Hepatocyte (in vitro differentiated cells): ENCODE measurements around the gene TEX51. TPM values are rescaled to one million over a fixed set of nuclear protein-coding genes. Genes with fewer than 3 reads are reported as not detected.

Experiments
- DNase-seq: peaks from one replicate; pipeline ENCODE4 v3.0.0-alpha.2; 2016; ENCODE audit warnings: low spot score
- H2AFZ ChIP-seq: fragments of 200-600 bp; sonication (generic); 2 replicates; pipeline ENCODE4 v1.6.0; 2016; ENCODE audit warnings: antibody characterized with exemption, mild to moderate bottlenecking
- H3K27ac ChIP-seq: fragments of 200-600 bp; sonication (generic); 2 replicates; pipeline ENCODE4 v1.5.1; 2016; ENCODE audit warnings: mild to moderate bottlenecking
- H3K27me3 ChIP-seq: fragments of 200-600 bp; sonication (generic); 2 replicates; pipeline ENCODE4 v1.6.1; 2016
- H3K36me3 ChIP-seq: fragments of 200-600 bp; sonication (generic); replicated peaks from 2 replicates; pipeline ENCODE4 v1.5.1; 2016; ENCODE audit warnings: low read depth; ENCODE audit not compliant: insufficient read depth
- H3K4me1 ChIP-seq: fragments of 200-600 bp; sonication (generic); 2 replicates; pipeline ENCODE4 v1.5.1; 2016; ENCODE audit warnings: mild to moderate bottlenecking, moderate library complexity; ENCODE audit not compliant: insufficient read depth
- H3K4me2 ChIP-seq: fragments of 200-600 bp; sonication (generic); 2 replicates; pipeline ENCODE4 v1.6.0; 2016
- H3K4me3 ChIP-seq: fragments of 200-600 bp; sonication (generic); 2 replicates; pipeline ENCODE4 v1.5.1; 2016; ENCODE audit warnings: mild to moderate bottlenecking
- H3K79me2 ChIP-seq: fragments of 200-600 bp; sonication (generic); 2 replicates; pipeline ENCODE4 v1.6.0; 2017; ENCODE audit warnings: mild to moderate bottlenecking
- H3K9me2 ChIP-seq: fragments of 200-600 bp; sonication (generic); replicated peaks from 2 replicates; pipeline ENCODE4 v1.6.0; 2017; ENCODE audit warnings: mild to moderate bottlenecking; ENCODE audit not compliant: insufficient read depth
- H3K9me3 ChIP-seq: fragments of 200-600 bp; sonication (generic); 2 replicates; pipeline ENCODE4 v1.5.1; 2016; ENCODE audit warnings: low read depth, mild to moderate bottlenecking
- H4K20me1 ChIP-seq: fragments of 200-600 bp; sonication (generic); 2 replicates; pipeline ENCODE4 v1.6.0; 2016; ENCODE audit warnings: mild to moderate bottlenecking; ENCODE audit not compliant: insufficient read depth, poor library complexity, severe bottlenecking
- EZH2 ChIP-seq: fragments of 200-600 bp; sonication (generic); IDR thresholded peaks from 2 replicates; pipeline ENCODE4 v1.6.1; 2016; ENCODE audit warnings: antibody characterized with exemption, mild to moderate bottlenecking, borderline replicate concordance
- EZH2phosphoT487 ChIP-seq: fragments of 200-600 bp; sonication (generic); IDR thresholded peaks from one replicate; pipeline ENCODE4 v1.6.1; 2018; ENCODE audit warnings: antibody characterized with exemption, mild to moderate bottlenecking, low read depth, moderate library complexity; ENCODE audit not compliant: unreplicated experiment, severe bottlenecking
- WGBS: methylation state at CpG from one replicate; pipeline ENCODE4 v1.1.6; 2016; ENCODE audit warnings: low lambda C conversion rate; ENCODE audit errors: missing lambda C conversion rate; 5-methylcytosine and 5-hydroxymethylcytosine counted together
- polyA plus RNA-seq: library from polyadenylated mRNA; unstranded; fragments of >200 nt; fragmentation: Nextera tagmentation; extraction: Ambion mirVana; gene quantifications from 2 replicates; pipeline ENCODE4 v1.2.1, GENCODE V29; 2016
- total RNA-seq: library from RNA; depleted of rRNA; stranded (reverse); fragments of >200 nt; gene quantifications from 2 replicates; pipeline ENCODE4 v1.2.3, GENCODE V29; 2014
- TF ChIP-seq, protein P1 (sequence below): fragments of 200-600 bp; sonication (generic); IDR thresholded peaks from 2 replicates; pipeline ENCODE4 v1.5.1; 2016; ENCODE audit warnings: antibody characterized with exemption, mild to moderate bottlenecking; ENCODE audit not compliant: poor library complexity

The TEX51 gene
- total and polyA plus RNA-seq, 2 experiments from 2014 or later = not detected

DNA sequence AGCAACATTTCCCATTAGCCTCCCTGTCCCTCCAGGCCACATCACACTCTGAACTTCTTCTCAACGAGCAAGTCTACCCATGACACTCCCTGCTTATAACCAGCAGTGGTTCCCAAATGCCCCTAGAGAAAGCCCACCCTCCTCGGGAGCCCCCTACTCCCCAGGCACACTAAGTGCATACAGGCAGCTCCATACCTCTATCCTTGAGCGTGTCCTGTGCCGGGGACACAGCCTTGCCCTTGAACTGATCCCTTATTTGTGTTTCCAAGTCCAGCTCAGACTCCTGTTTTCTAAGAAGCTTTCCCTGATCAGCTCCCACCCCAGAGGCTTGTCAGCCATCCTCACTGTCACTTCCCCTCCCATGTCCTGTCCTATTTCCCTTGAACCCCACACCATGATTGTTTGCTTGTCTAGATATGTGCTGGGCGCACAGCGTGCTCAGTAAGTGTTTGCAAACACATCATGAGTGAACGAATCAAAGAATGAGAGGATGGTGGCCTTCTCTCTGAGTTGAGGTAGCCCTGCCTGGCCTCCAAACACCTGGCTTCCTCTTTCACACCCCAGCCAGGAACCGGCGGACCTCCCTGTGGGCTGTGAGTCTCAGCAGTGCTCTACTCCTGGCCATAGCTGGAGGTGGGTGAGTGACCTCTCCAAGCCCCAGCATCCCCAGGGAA is 2.1 kb downstream of the TEX51 start:
- 90% methylated on average over 9 of the region's 9 CpGs for WGBS

DNA sequence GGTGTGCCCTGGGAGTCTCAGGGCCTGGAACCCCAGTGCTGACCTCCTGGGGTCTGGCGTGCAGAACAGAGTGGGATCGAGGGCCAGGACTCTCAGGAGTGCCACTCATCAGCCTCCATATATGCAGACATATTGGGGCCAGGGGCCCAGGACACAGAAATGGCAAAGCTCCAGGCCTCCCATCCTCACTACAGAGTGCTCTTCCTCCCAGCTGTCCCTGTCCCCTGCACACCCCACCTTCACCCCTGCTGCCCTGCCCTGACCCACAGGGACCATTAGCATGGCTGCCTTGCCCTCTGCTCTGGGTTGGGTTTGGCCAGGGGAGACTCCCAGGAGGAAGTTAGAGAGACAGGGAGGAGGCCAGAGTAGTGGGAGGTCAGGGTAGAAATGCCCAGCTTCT is 2.8 kb downstream of the TEX51 start:
- no peaks in the 10 kb centered on the region for H3K9me2 ChIP-seq
- H3K27ac ChIP-seq = no peak overlapping the region
- 94% methylated on average over 2 of the region's 2 CpGs for WGBS
- H3K4me2 ChIP-seq = no peak overlapping the region
- H3K4me1 ChIP-seq = no peaks in the 10 kb centered on the region
- no peaks in the 10 kb centered on the region for H3K79me2 ChIP-seq
- H3K9me3 ChIP-seq = no peaks in the 10 kb centered on the region
- no peak for DNase-seq
- H3K36me3 ChIP-seq = no peaks in the 10 kb centered on the region
- H3K4me3 ChIP-seq = no peak overlapping the region
- no peaks in the 10 kb centered on the region for H3K27me3 ChIP-seq
- H4K20me1 ChIP-seq = no peaks in the 10 kb centered on the region
- no peak overlapping the region for H2AFZ ChIP-seq
- TF ChIP-seq EZH2phosphoT487 (no peak), EZH2 (no peak)
- TF ChIP-seq, protein P1, sequence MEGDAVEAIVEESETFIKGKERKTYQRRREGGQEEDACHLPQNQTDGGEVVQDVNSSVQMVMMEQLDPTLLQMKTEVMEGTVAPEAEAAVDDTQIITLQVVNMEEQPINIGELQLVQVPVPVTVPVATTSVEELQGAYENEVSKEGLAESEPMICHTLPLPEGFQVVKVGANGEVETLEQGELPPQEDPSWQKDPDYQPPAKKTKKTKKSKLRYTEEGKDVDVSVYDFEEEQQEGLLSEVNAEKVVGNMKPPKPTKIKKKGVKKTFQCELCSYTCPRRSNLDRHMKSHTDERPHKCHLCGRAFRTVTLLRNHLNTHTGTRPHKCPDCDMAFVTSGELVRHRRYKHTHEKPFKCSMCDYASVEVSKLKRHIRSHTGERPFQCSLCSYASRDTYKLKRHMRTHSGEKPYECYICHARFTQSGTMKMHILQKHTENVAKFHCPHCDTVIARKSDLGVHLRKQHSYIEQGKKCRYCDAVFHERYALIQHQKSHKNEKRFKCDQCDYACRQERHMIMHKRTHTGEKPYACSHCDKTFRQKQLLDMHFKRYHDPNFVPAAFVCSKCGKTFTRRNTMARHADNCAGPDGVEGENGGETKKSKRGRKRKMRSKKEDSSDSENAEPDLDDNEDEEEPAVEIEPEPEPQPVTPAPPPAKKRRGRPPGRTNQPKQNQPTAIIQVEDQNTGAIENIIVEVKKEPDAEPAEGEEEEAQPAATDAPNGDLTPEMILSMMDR = no peak

More for the DNA sequence above, 2.1 kb downstream of the TEX51 start:
- no peak for DNase-seq
- H4K20me1 ChIP-seq = no peaks in the 10 kb centered on the region
- no peak overlapping the region for H3K4me2 ChIP-seq
- H3K4me1 ChIP-seq = no peaks in the 10 kb centered on the region
- no peak overlapping the region for H3K4me3 ChIP-seq
- TF ChIP-seq, protein P1 = no peak
- no peak for TF ChIP-seq EZH2phosphoT487
- no peak for TF ChIP-seq EZH2
- H3K79me2 ChIP-seq = no peaks in the 10 kb centered on the region
- H3K27me3 ChIP-seq = no peaks in the 10 kb centered on the region
- H2AFZ ChIP-seq = no peak overlapping the region
- no peak overlapping the region for H3K27ac ChIP-seq
- no peaks in the 10 kb centered on the region for H3K9me2 ChIP-seq
- no peaks in the 10 kb centered on the region for H3K36me3 ChIP-seq
- H3K9me3 ChIP-seq = no peaks in the 10 kb centered on the region

DNA sequence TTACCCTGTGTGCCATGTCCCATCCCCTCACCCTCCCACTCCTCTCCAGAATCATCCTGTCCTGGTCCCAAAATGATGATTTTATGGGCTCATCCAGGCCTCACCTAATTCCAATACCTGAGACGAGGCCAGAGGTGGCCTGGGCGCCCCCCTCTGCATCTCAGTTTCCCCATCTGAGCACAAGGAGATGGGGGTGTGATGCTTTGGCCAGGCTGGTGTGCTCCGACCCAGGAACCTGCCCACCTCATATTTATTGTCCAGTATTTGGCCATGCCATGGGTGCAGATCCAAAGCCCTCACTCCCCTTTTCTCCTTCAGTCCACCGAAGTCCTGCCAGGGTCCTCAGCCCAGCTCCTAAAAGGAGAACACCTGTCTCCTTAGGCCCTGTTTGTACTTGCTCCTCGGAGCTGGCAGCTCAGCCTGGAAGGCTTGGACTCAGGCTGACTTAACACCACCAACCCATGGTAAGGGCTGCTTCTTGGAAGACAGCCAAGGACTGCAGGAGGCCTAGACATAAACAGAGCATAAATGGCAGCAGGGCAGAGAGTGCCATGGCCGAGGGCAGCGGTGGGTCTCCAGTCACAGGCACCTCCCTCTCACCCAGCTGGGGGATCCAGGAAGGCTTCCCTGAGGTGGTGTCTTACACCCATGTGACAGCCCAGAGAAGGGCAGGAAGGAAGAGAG is 3.6 kb downstream of the TEX51 start:
- H3K36me3 ChIP-seq = no peaks in the 10 kb centered on the region
- H3K9me3 ChIP-seq = no peaks in the 10 kb centered on the region
- H3K4me2 ChIP-seq = no peak overlapping the region
- WGBS = 84% methylated on average over 7 of the region's 7 CpGs
- no peaks in the 10 kb centered on the region for H3K27me3 ChIP-seq
- no peak overlapping the region for H3K27ac ChIP-seq
- no peaks in the 10 kb centered on the region for H3K4me1 ChIP-seq
- H3K4me3 ChIP-seq = no peak overlapping the region
- H2AFZ ChIP-seq = no peak overlapping the region
- no peaks in the 10 kb centered on the region for H3K9me2 ChIP-seq
- no peak for TF ChIP-seq EZH2phosphoT487
- TF ChIP-seq, protein P1 = no peak
- TF ChIP-seq EZH2 = no peak
- H3K79me2 ChIP-seq = no peaks in the 10 kb centered on the region
- DNase-seq = no peak
- no peaks in the 10 kb centered on the region for H4K20me1 ChIP-seq
